Uterus (tissue), 2 donors: Measurements from ENCODE around the gene ZNF133.

Experiments
- POLR2A ChIP-seq, 2 donors: fragments of 450-650 bp; IDR thresholded peaks; one replicate each; pipeline ENCODE4 v1.6.1; 2016; ENCODE audit warnings: antibody characterized with exemption in 2 of 2, mild to moderate bottlenecking in 1 of 2, moderate library complexity in 1 of 2
- TF ChIP-seq, protein P1 (sequence below), 4 experiments: fragments of 200-600 bp in 2 of 4; fragments of 450-650 bp in 2 of 4; sonication (generic) in 2 of 4; IDR thresholded peaks; one replicate each; pipeline ENCODE4 v1.5.1; 2016 to 2019; ENCODE audit warnings: antibody characterized with exemption in 4 of 4, mild to moderate bottlenecking in 2 of 4, moderate library complexity in 1 of 4

GRCh38 chr20:18362916-18363315 is 74.6 kb downstream of the ZNF133 start:
- TF ChIP-seq, protein P1, sequence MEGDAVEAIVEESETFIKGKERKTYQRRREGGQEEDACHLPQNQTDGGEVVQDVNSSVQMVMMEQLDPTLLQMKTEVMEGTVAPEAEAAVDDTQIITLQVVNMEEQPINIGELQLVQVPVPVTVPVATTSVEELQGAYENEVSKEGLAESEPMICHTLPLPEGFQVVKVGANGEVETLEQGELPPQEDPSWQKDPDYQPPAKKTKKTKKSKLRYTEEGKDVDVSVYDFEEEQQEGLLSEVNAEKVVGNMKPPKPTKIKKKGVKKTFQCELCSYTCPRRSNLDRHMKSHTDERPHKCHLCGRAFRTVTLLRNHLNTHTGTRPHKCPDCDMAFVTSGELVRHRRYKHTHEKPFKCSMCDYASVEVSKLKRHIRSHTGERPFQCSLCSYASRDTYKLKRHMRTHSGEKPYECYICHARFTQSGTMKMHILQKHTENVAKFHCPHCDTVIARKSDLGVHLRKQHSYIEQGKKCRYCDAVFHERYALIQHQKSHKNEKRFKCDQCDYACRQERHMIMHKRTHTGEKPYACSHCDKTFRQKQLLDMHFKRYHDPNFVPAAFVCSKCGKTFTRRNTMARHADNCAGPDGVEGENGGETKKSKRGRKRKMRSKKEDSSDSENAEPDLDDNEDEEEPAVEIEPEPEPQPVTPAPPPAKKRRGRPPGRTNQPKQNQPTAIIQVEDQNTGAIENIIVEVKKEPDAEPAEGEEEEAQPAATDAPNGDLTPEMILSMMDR (IDR thresholded peaks at IDR 0.05) = no peak
- TF ChIP-seq POLR2A (IDR thresholded peaks at IDR 0.05) = no peak
